Tibial nerve (tissue), 4 donors: ENCODE results near the gene BCL2L14. TPM values are rescaled to one million over a fixed set of nuclear protein-coding genes. Genes with fewer than 3 reads are reported as not detected.

Experiments
- DNase-seq, 2 donors: peaks; one replicate each; pipeline ENCODE4 v3.0.0-alpha.2; 2019; ENCODE audit warnings: low spot score in 2 of 2
- H3K27ac ChIP-seq, 4 donors: fragments of 200-600 bp; sonication (generic) in 3 of 4; one replicate each; pipeline ENCODE4 v1.5.1; 2017 to 2019; ENCODE audit warnings: mild to moderate bottlenecking in 1 of 4
- H3K27me3 ChIP-seq, 2 donors: fragments of 200-600 bp; sonication (generic) in 1 of 2; one replicate each; pipeline versions ENCODE4 v1.5.1 to v1.6.0; 2017 to 2019
- H3K36me3 ChIP-seq, 3 donors: fragments of 200-600 bp; sonication (generic); one replicate each; pipeline ENCODE4 v1.5.1; 2018 to 2019
- H3K4me1 ChIP-seq, 4 donors: fragments of 200-600 bp; sonication (generic) in 3 of 4; one replicate each; pipeline ENCODE4 v1.5.1; 2017 to 2019
- H3K4me3 ChIP-seq, 4 donors: fragments of 200-600 bp; sonication (generic) in 3 of 4; one replicate each; pipeline ENCODE4 v1.5.1; 2017 to 2019; ENCODE audit warnings: mild to moderate bottlenecking in 1 of 4, moderate library complexity in 1 of 4
- H3K9me3 ChIP-seq, 4 donors: fragments of 200-600 bp; sonication (generic) in 3 of 4; one replicate each; pipeline ENCODE4 v1.5.1; 2017 to 2019
- CTCF ChIP-seq, 5 experiments: fragments of 200-600 bp in 3 of 5; fragments of 450-650 bp in 2 of 5; sonication (generic) in 3 of 5; IDR thresholded peaks; one replicate each; pipeline ENCODE4 v1.5.1; 2016 to 2019; ENCODE audit warnings: antibody characterized with exemption in 5 of 5, mild to moderate bottlenecking in 3 of 5, moderate library complexity in 2 of 5
- EP300 ChIP-seq, 2 donors: sonication (generic); formaldehyde crosslinking; IDR thresholded peaks; one replicate each; pipeline ENCODE4 v1.6.1; 2017; ENCODE audit warnings: antibody characterized with exemption in 2 of 2, mild to moderate bottlenecking in 1 of 2
- POLR2A ChIP-seq, 2 donors: fragments of 450-650 bp; IDR thresholded peaks; one replicate each; pipeline ENCODE4 v1.6.1; 2017; ENCODE audit warnings: antibody characterized with exemption in 2 of 2, mild to moderate bottlenecking in 2 of 2, moderate library complexity in 2 of 2
- WGBS, 2 donors: methylation state at CpG; one replicate each; pipeline ENCODE4 v1.1.5; 2018; 5-methylcytosine and 5-hydroxymethylcytosine counted together
- total RNA-seq, 4 donors: library from RNA; depleted of rRNA; stranded (reverse); fragments of >200 nt; gene quantifications; one replicate each; pipeline ENCODE4 v1.1.0, GENCODE V29; 2016

The BCL2L14 gene
- total RNA-seq, 4 donors from 2014 or later, result not detected

- Histone ChIP-seq H3K4me3 (no peak overlapping the region), H3K36me3 (no peaks in the 10 kb centered on the region), H3K27me3 (no peaks in the 10 kb centered on the region), H3K27ac (no peak overlapping the region), H3K4me1 (no peaks in the 10 kb centered on the region), H3K9me3 (no peaks in the 10 kb centered on the region)
- TF ChIP-seq CTCF (IDR thresholded peaks at IDR 0.05) (no peak), EP300 (IDR thresholded peaks at IDR 0.05) (no peak), POLR2A (IDR thresholded peaks at IDR 0.05) (no peak)
- 54 to 59% methylated on average over 2 of the region's 2 CpGs for WGBS, 2 donors
- DNase-seq, result no peak
Measured at GRCh38 chr12:12025799-12026386, 44.8 kb upstream of the BCL2L14 start.

GRCh38 chr12:12028668-12029402 lies 41.9 kb upstream of the BCL2L14 start:
- 82 to 84% methylated on average over 11 of the region's 11 CpGs for WGBS, 2 donors
- H3K27ac ChIP-seq, result no peak overlapping the region
- DNase-seq, result no peak
- H3K4me1 ChIP-seq, result peaks cover 0 to 10% (median 4%) of the 10 kb centered on the region in 4 donors
- no peaks in the 10 kb centered on the region for H3K36me3 ChIP-seq
- no peak overlapping the region for H3K4me3 ChIP-seq
- H3K27me3 ChIP-seq, result no peaks in the 10 kb centered on the region
- no peaks in the 10 kb centered on the region for H3K9me3 ChIP-seq
- TF ChIP-seq EP300 (IDR thresholded peaks at IDR 0.05), result no peak
- TF ChIP-seq CTCF (IDR thresholded peaks at IDR 0.05), result no peak
- TF ChIP-seq POLR2A (IDR thresholded peaks at IDR 0.05), result no peak

- 93 to 95% methylated on average over 2 of the region's 2 CpGs for WGBS, 2 donors
- DNase-seq, result no peak
- TF ChIP-seq EP300 (IDR thresholded peaks at IDR 0.05) (no peak), CTCF (IDR thresholded peaks at IDR 0.05) (no peak), POLR2A (IDR thresholded peaks at IDR 0.05) (no peak)
Measured at GRCh38 chr12:12029653-12030052, 41.1 kb upstream of the BCL2L14 start.

GRCh38 chr12:12032260-12032791 lies 38.4 kb upstream of the BCL2L14 start:
- no peaks in the 10 kb centered on the region for H3K27me3 ChIP-seq
- 78 to 81% methylated on average over 12 of the region's 12 CpGs for WGBS, 2 donors
- H3K9me3 ChIP-seq, result no peaks in the 10 kb centered on the region
- H3K4me1 ChIP-seq, result peaks cover 0 to 10% (median 4%) of the 10 kb centered on the region in 4 donors
- DNase-seq, result no peak
- peak overlapping the region in 3 of 4 donors; percentile 39 to 51 (median 51) for H3K4me3 ChIP-seq
- no peak for TF ChIP-seq CTCF (IDR thresholded peaks at IDR 0.05)
- TF ChIP-seq EP300 (IDR thresholded peaks at IDR 0.05), result no peak
- no peak for TF ChIP-seq POLR2A (IDR thresholded peaks at IDR 0.05)
- no peaks in the 10 kb centered on the region for H3K36me3 ChIP-seq
- H3K27ac ChIP-seq, result peak overlapping the region in 3 of 4 donors; percentile 41 to 82 (median 81)

More at GRCh38 chr12:12029653-12030052, 41.1 kb upstream of the BCL2L14 start:
- H3K27me3 ChIP-seq, result no peaks in the 10 kb centered on the region
- no peaks in the 10 kb centered on the region for H3K9me3 ChIP-seq
- H3K36me3 ChIP-seq, result no peaks in the 10 kb centered on the region
- H3K4me1 ChIP-seq, result peaks cover 0 to 10% (median 4%) of the 10 kb centered on the region in 4 donors
- H3K4me3 ChIP-seq, result no peak overlapping the region
- H3K27ac ChIP-seq, result no peak overlapping the region
